Spleen (tissue), 7 donors: ENCODE results near the gene GARNL3.
A peak's percentile ranks its signal among the peaks of the same experiment; 100 is the strongest.

Source experiments
- CTCF ChIP-seq, 11 experiments: fragments of 200-600 bp in 7 of 11; fragments of 450-650 bp in 4 of 11; sonication (generic) in 4 of 11; IDR thresholded peaks in 8 of 11; conservative IDR thresholded peaks in 3 of 11; 1 replicate in 7 of 11; 2 replicates in 4 of 11; pipeline versions ENCODE4 v1.4.0 to v1.8.0; 2016 to 2021; ENCODE audit warnings: antibody characterized with exemption in 11 of 11, inconsistent platforms in 4 of 11, mild to moderate bottlenecking in 1 of 11
- POLR2AphosphoS5 ChIP-seq, 3 donors: sonication (generic); formaldehyde crosslinking; IDR thresholded peaks; one replicate each; pipeline ENCODE4 v1.5.1; 2017; ENCODE audit warnings: antibody characterized with exemption in 3 of 3
- donor health status: DM: no; HTN: no; CAD: no; lungs with moderate emphysema.
- donor health status: DM: no; HTN: no; CAD: no.
- donor health status: DM: no; HTN: no; CAD: no.

GRCh38 chr9:127419348-127419747 is 154.8 kb downstream of the GARNL3 start:
- TF ChIP-seq CTCF (IDR thresholded peaks at IDR 0.05 in 8 of 11, conservative IDR thresholded peaks at IDR 0.05 in 3 of 11) (no peak), POLR2AphosphoS5 (IDR thresholded peaks at IDR 0.05) (peak in 1 of 3 donors; percentile 15)
